ENCODE results near the gene RASGEF1C.
"Not testable (repeated sequence)": the region's sequence is repeated elsewhere in the genome, so short reads cannot be mapped to it uniquely, and the experiment has no call there.

The RASGEF1C gene

DNA sequence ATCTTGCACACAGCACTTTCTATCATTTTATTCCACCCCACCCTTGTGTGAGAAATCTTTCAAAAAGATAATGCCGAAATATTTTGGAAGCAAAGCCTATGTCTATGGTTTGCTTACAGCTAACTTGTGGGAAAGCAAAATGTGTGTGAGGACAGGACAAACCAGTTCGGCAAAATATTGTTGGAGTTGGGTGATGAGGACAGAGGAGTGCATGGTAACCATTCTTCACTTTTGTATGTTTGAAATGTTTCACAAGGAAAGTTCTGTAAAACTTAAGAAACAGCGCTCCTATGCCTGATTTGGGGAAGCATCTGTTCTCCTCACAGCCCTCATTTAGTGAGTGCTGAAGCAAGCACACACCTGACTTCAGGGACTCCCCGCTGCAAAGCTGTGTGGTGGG is 75.5 kb downstream of the RASGEF1C start:
- no peaks in the 10 kb centered on the region for H3K9me3 ChIP-seq (ENCODE audit: control insufficient read depth in 2 of 2, low read length in 2 of 2)
- H3K27ac ChIP-seq (ENCODE audit: low read length) = no peak overlapping the region
- no peaks in the 10 kb centered on the region for H3K36me3 ChIP-seq (ENCODE audit: control insufficient read depth in 2 of 2, insufficient read depth in 2 of 2, low read length in 2 of 2)
- no peaks in the 10 kb centered on the region for H3K27me3 ChIP-seq (ENCODE audit: control insufficient read depth in 1 of 2, insufficient read depth in 2 of 2, low read length in 2 of 2)
- H3K4me1 ChIP-seq (ENCODE audit: control insufficient read depth, insufficient read depth, low read length) = peaks cover 4% of the 10 kb centered on the region
- no peak overlapping the region for H3K4me3 ChIP-seq (ENCODE audit: low read length in 2 of 2)
- no peak overlapping the region for H3K9ac ChIP-seq (ENCODE audit: low read length in 2 of 2)

DNA sequence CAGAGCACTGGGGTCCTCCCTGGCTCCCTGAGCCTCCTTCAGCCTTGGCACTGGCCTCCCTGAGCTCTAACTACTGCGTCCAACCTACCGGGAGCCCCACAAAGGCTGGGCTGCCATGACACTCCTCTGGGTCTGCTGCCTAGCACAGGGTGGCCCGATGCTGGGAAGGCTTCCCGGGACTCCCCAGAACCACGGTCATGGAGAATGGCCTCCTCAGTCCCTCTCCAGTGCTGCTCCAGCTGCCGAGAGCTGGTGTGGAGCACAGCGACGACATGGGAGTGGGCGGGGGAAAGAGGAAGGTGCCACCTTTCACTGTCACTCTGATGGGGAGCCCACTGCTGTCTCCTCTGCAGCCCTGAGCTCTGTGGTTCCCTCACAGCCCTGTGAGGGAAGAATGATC is 76.0 kb downstream of the RASGEF1C start:
- no peaks in the 10 kb centered on the region for H3K36me3 ChIP-seq (ENCODE audit: control insufficient read depth in 2 of 2, insufficient read depth in 2 of 2, low read length in 2 of 2)
- no peak overlapping the region for H3K4me3 ChIP-seq (ENCODE audit: low read length in 2 of 2)
- peaks cover 4% of the 10 kb centered on the region for H3K4me1 ChIP-seq (ENCODE audit: control insufficient read depth, insufficient read depth, low read length)
- H3K27ac ChIP-seq (ENCODE audit: low read length) = no peak overlapping the region
- no peaks in the 10 kb centered on the region for H3K27me3 ChIP-seq (ENCODE audit: control insufficient read depth in 1 of 2, insufficient read depth in 2 of 2, low read length in 2 of 2)
- no peak overlapping the region for H3K9ac ChIP-seq (ENCODE audit: low read length in 2 of 2)
- no peaks in the 10 kb centered on the region for H3K9me3 ChIP-seq (ENCODE audit: control insufficient read depth in 2 of 2, low read length in 2 of 2)

DNA sequence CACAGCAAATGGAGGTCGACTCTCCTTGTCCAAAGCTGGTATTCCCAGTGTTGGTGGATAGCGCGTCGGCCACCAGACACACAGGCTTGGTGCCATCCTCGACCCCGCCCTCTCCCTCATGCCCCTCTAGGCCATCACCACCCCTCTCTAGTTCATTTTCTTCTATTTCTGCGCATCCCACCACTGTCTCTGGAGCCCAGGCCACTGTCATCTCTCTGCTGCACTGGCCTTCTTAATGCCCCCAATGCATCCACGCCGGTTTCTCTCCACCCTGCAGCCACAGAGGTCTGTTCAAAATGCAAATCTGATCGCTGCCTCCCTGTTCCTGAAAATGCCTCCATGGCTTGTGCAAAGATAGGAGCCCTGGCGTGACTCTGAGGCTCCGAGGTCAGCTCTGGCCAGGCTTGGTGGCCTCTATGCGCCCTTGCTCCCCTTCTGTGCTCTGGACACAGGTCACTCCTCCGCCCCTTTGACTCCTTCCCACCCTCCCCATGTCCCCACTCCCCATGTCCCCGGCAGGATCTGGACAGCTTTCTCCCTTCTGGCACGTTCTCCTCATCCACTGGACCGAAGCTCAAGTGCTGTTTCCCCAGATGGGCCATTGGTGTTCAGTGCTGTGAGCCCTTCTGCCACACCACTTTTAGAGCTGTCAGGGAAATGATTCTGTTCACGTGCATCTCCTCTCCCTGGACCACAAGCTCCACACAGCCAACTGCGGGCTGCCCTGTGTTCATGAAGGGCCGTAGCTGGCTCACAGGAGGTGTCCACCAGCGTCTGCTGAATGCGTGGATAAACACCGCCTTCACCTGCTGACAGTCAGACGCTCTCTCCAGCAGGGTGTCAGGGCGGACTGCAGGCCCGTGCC is 77.9 kb downstream of the RASGEF1C start:
- Histone ChIP-seq H3K9ac (ENCODE audit: low read length in 2 of 2) (no peak overlapping the region), H3K4me1 (ENCODE audit: control insufficient read depth, insufficient read depth, low read length) (peaks cover 10% of the 10 kb centered on the region), H3K9me3 (ENCODE audit: control insufficient read depth in 2 of 2, low read length in 2 of 2) (no peaks in the 10 kb centered on the region), H3K4me3 (ENCODE audit: low read length in 2 of 2) (no peak overlapping the region), H3K36me3 (ENCODE audit: control insufficient read depth in 2 of 2, insufficient read depth in 2 of 2, low read length in 2 of 2) (no peaks in the 10 kb centered on the region), H3K27me3 (ENCODE audit: control insufficient read depth in 1 of 2, insufficient read depth in 2 of 2, low read length in 2 of 2) (peaks cover 5 to 8% of the 10 kb centered on the region in 2 donors), H3K27ac (ENCODE audit: low read length) (no peak overlapping the region)

DNA sequence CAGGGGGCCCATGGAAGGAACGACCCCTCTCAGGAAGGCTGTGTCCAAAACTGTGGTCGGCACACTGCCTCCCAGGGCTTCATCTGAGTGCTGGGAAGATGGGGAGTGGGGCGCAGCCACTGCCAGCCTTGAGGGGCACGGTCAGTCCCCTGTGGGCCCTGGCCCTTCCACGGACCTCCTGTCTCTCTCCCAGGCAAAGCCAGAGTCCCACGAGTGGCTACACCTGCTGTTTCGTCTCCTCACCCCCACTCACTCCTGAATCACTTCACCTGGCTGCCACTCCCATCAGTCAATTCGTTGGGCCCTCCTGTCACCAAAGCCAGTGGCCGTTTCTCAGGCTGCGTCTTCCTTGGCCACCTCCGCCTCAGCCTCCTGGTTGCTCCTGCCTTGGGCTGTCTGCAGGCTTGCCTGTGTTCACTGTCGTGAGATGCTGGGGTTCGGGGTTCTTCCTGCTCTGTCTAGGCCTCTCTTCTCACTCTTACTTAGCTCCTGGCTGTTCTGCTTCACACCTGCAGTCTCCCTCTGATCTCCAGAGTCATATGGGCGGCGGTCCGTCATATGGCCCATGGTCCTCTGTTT is 78.6 kb downstream of the RASGEF1C start:
- no peak overlapping the region for H3K27ac ChIP-seq (ENCODE audit: low read length)
- H3K4me3 ChIP-seq (ENCODE audit: low read length in 2 of 2) = no peak overlapping the region
- H3K27me3 ChIP-seq (ENCODE audit: control insufficient read depth in 1 of 2, insufficient read depth in 2 of 2, low read length in 2 of 2) = peaks cover 5 to 8% of the 10 kb centered on the region in 2 donors
- no peak overlapping the region for H3K9ac ChIP-seq (ENCODE audit: low read length in 2 of 2)
- H3K4me1 ChIP-seq (ENCODE audit: control insufficient read depth, insufficient read depth, low read length) = peaks cover 10% of the 10 kb centered on the region
- no peaks in the 10 kb centered on the region for H3K9me3 ChIP-seq (ENCODE audit: control insufficient read depth in 2 of 2, low read length in 2 of 2)
- no peaks in the 10 kb centered on the region for H3K36me3 ChIP-seq (ENCODE audit: control insufficient read depth in 2 of 2, insufficient read depth in 2 of 2, low read length in 2 of 2)

DNA sequence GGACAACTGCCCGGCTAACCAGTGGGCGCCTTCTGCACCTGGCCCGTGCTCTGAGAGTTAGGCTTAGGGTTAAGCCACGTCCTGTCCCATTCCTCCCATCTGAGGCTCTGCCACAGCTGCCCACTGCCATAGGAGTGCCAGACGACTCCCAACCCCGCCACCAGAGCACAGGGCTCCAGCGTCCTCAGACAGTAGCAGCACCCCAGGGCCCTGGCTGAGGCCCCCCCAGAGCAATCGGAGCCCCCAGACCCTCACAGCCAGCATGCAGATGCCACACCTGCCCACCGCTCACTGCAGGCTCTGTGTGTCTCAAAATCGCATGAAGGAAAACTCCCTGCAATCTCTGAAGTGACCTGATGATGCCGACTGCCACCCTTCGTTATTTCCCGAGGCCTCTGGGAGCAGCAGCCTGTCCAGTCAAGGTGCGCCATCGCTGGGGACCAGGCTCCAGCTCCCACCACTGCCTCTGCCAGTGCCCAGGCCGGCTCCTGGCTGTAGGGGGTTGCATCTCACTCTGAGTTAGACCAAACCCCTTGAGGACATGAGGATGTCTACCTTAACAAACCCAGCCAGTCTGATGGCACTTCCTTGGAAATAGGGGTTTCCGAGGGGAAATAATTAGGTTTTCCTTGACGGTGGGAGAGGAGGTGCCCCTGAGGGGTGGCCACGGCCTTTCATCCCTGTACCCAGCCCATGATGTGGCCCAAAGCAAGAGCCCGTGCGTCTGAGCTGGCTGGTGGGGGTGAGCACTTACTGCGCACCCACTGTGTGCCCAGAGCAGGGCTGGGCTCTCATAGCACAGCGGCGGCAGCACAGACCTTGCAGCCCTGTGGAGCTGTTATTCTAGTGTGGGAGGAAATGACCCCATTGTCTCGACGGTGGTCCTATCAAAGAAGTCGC is 79.5 kb downstream of the RASGEF1C start:
- Histone ChIP-seq H3K27ac (ENCODE audit: low read length) (no peak overlapping the region), H3K4me3 (ENCODE audit: low read length in 2 of 2) (no peak overlapping the region), H3K27me3 (ENCODE audit: control insufficient read depth in 1 of 2, insufficient read depth in 2 of 2, low read length in 2 of 2) (peaks cover 5 to 8% of the 10 kb centered on the region in 2 donors), H3K4me1 (ENCODE audit: control insufficient read depth, insufficient read depth, low read length) (peaks cover 10% of the 10 kb centered on the region), H3K36me3 (ENCODE audit: control insufficient read depth in 2 of 2, insufficient read depth in 2 of 2, low read length in 2 of 2) (no peaks in the 10 kb centered on the region), H3K9ac (ENCODE audit: low read length in 2 of 2) (no peak overlapping the region), H3K9me3 (ENCODE audit: control insufficient read depth in 2 of 2, low read length in 2 of 2) (no peaks in the 10 kb centered on the region)

DNA sequence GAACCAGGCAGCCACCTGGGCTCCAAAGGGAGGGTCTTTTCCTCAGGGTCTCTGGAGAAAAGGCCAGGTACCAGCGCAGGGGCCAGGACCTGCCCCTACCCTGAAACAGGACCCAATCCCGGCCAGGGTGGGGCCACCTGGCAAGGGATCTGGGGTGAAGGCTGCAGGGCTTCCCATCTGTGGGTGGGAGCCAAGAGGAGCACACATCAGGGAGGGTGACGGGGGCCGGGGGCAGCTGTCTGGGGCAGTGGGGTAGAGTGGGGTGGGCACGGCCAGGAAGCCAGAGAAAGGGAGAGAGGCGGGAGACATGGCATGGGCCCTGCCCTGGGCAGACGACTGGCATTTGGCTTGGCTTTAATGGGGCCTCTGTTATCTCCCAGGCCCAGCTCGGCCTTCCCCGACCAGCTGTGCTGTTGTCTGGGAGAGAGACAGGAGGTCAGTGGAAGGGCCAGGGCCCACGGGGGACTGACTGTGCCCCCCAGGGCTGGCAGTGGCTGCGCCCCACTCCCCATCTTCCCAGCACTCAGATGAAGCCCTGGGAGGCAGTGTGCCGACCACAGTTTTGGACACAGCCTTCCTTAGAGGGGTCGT is 80.2 kb downstream of the RASGEF1C start:
- H3K27me3 ChIP-seq (ENCODE audit: control insufficient read depth in 1 of 2, insufficient read depth in 2 of 2, low read length in 2 of 2) = peaks cover 7 to 8% of the 10 kb centered on the region in 2 donors
- no peaks in the 10 kb centered on the region for H3K9me3 ChIP-seq (ENCODE audit: control insufficient read depth in 2 of 2, low read length in 2 of 2)
- H3K9ac ChIP-seq (ENCODE audit: low read length in 2 of 2) = no peak overlapping the region
- H3K27ac ChIP-seq (ENCODE audit: low read length) = no peak overlapping the region
- H3K4me1 ChIP-seq (ENCODE audit: control insufficient read depth, insufficient read depth, low read length) = peaks cover 10% of the 10 kb centered on the region
- no peaks in the 10 kb centered on the region for H3K36me3 ChIP-seq (ENCODE audit: control insufficient read depth in 2 of 2, insufficient read depth in 2 of 2, low read length in 2 of 2)
- no peak overlapping the region for H3K4me3 ChIP-seq (ENCODE audit: low read length in 2 of 2)

DNA sequence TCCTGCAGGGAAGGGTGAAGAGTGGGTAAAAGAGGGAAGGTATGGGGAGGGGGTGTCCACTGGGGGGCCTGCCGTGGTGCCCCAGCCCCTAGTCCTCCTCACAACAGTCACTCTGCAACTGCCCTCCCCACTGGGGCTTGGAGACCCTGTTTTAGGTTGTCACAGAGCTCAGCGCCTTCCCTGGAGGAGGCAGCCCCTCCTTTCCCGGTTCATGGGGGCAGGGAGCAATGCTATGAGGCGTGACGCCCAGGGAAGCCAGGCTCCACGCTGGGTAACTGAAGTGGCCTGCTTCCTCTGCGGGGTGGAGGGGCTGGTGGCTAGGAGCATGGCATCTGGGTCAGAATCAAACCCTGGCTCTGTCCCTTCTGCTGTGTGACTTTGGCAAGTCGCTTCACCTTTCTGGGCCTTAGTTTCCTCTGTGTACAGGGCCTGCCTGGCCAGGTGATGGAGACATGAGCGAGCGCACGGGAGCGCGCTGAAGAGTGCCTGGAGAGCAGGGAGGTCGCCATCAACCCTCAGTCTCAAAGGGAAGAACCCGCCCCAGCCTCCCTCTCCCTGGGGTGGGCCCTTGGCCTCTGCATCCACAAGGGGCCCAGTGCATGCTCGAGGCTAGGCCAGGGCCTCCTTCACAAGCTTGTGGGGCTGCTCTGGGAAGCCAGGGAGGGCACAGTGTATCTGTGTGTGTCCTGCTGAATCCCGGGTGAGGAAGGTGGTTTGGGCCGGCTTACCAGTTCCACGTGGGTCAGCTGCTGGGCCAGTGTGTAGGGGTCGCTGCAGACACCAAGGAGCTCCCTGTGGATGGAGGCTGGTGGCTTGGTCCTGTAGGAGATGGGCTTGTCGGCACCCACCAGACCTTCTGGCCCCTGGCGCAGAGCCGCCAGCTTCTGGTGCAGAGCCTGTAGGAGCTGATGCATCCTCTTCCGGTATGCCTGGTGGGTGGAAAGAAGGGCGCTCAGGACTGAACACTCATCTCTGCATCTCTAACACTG is 81.0 kb downstream of the RASGEF1C start:
- H3K4me1 ChIP-seq (ENCODE audit: control insufficient read depth, insufficient read depth, low read length) = peaks cover 10% of the 10 kb centered on the region
- no peak overlapping the region for H3K27ac ChIP-seq (ENCODE audit: low read length)
- H3K9me3 ChIP-seq (ENCODE audit: control insufficient read depth in 2 of 2, low read length in 2 of 2) = no peaks in the 10 kb centered on the region
- H3K36me3 ChIP-seq (ENCODE audit: control insufficient read depth in 2 of 2, insufficient read depth in 2 of 2, low read length in 2 of 2) = no peaks in the 10 kb centered on the region
- peaks cover 7 to 8% of the 10 kb centered on the region in 2 donors for H3K27me3 ChIP-seq (ENCODE audit: control insufficient read depth in 1 of 2, insufficient read depth in 2 of 2, low read length in 2 of 2)
- H3K4me3 ChIP-seq (ENCODE audit: low read length in 2 of 2) = no peak overlapping the region
- no peak overlapping the region for H3K9ac ChIP-seq (ENCODE audit: low read length in 2 of 2)

DNA sequence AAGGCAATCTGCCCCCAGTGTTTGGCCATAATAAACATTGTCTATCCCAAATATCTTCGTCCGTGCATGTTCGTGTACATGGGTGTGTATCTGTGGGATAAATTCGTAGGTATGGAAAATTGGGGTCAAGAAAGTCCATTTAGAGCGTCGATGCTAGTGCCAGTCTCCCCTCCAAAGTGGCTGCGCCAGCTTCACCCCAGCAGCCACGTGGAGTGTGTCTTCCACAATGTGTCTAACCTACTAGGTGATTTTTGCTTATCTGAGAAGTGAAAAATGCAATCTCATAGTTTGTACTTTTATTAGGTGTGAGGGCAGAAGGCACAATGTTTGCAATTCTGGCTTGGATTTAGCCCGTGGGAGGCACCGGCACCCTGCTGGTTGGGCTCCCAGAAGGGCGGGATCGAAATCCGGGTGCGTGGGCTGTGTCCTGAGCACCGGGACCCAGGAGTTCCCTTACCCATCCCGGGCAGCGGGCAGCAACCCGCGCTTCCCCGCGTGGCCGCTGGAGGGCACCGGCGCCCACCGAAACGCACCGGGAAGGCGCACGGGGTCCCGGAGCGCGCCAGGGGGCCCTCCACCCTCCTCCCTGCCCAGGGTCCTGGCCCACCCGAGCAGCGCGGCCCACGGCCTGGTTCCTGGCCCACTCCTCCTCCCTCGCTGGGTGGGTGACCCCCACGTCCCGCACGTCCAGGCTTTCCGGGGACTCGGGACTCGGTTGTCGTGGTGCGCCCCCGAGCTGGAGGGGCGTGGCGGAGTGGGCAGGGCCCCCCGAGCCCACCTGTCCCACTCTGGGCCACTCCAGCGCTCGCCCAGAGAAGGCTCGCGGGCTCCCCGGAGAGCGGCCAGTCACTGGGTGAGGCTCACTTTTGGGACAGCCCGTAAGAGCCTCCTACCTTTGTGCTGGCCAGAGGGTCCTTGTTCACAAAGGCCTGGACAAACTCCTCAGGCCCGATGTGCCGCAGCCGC is 82.0 kb downstream of the RASGEF1C start:
- Histone ChIP-seq H3K9ac (ENCODE audit: low read length in 2 of 2) (no peak overlapping the region), H3K9me3 (ENCODE audit: control insufficient read depth in 2 of 2, low read length in 2 of 2) (no peaks in the 10 kb centered on the region), H3K27ac (ENCODE audit: low read length) (no peak overlapping the region), H3K27me3 (ENCODE audit: control insufficient read depth in 1 of 2, insufficient read depth in 2 of 2, low read length in 2 of 2) (peaks cover 7 to 8% of the 10 kb centered on the region in 2 donors), H3K36me3 (ENCODE audit: control insufficient read depth in 2 of 2, insufficient read depth in 2 of 2, low read length in 2 of 2) (no peaks in the 10 kb centered on the region), H3K4me3 (ENCODE audit: low read length in 2 of 2) (no peak overlapping the region), H3K4me1 (ENCODE audit: control insufficient read depth, insufficient read depth, low read length) (peaks cover 6% of the 10 kb centered on the region)

DNA sequence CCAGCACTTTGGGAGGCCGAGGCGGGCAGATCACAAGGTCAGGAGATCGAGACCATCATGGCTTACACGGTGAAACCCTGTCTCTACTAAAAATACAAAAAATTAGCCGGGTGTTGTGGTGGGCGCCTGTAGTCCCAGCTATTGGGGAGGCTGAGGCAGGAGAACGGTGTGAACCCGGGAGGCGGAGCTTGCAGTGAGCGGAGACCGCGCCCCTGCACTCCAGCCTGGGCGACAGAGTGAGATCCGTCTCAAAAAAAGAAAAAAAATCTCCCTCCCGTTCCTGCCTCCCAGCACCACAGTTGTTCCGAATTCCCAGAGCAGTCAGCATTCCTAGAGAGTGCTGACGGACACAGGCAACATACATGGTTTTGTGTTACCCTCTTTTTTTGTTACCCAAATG is 82.9 kb downstream of the RASGEF1C start:
- not testable (repeated sequence) for H3K9me3 ChIP-seq (ENCODE audit: control insufficient read depth in 2 of 2, low read length in 2 of 2)

More for the DNA sequence above, 82.9 kb downstream of the RASGEF1C start:
- not testable (repeated sequence) for H3K9ac ChIP-seq (ENCODE audit: low read length in 2 of 2); H3K27ac ChIP-seq (ENCODE audit: low read length); H3K36me3 ChIP-seq (ENCODE audit: control insufficient read depth in 2 of 2, insufficient read depth in 2 of 2, low read length in 2 of 2); H3K4me1 ChIP-seq (ENCODE audit: control insufficient read depth, insufficient read depth, low read length); H3K27me3 ChIP-seq (ENCODE audit: control insufficient read depth in 1 of 2, insufficient read depth in 2 of 2, low read length in 2 of 2); H3K4me3 ChIP-seq (ENCODE audit: low read length in 2 of 2)

Data from stomach smooth muscle (tissue), 2 donors.